PC-3 (cell line): ENCODE measurements around the gene INPPL1. TPM values are rescaled to one million over a fixed set of nuclear protein-coding genes. Genes with fewer than 3 reads are reported as not detected.

Source experiments
- ATAC-seq: fragments of 200-7000 bp; cut with Tn5 transposase; 2 replicates; pipeline ENCODE4 v1.9.1; 2020; ENCODE audit warnings: mild to moderate bottlenecking, moderate library complexity
- BruUV-seq: library from RNA; stranded (reverse); fragments of 400-500 nt; replicated peaks from 2 replicates; lab custom pipeline; 2021; lab: Mats Ljungman, UMichigan
- CTCF ChIA-PET: fragments of 300-600 bp; sonication (Branson Sonifier 250); formaldehyde crosslinking; loops from one replicate; lab custom pipeline; 2022; ENCODE audit warnings: antibody characterized with exemption; lab: Charles Lee
- POLR2A ChIA-PET: fragments of 300-600 bp; sonication (Branson Sonifier 250); formaldehyde crosslinking; loops from one replicate; lab custom pipeline; 2022; ENCODE audit warnings: antibody characterized with exemption; ENCODE audit not compliant: unreplicated experiment; lab: Charles Lee
- DNase-seq: peaks from one replicate; pipeline ENCODE4 v3.0.0-alpha.2; 2015
- H2AFZ ChIP-seq: fragments of 300-600 bp; sonication (generic); 2 replicates; pipeline ENCODE4 v1.6.0; 2016; ENCODE audit warnings: antibody characterized with exemption, low read length
- H3F3A ChIP-seq: fragments of 300-600 bp; sonication (generic); one replicate; pipeline ENCODE4 v1.6.0; 2017; ENCODE audit warnings: antibody characterized with exemption, low read length, control low read depth, mild to moderate bottlenecking; ENCODE audit not compliant: unreplicated experiment
- H3K27ac ChIP-seq: fragments of 300-600 bp; sonication (generic); 2 replicates; pipeline ENCODE4 v1.5.1; 2016; ENCODE audit warnings: mild to moderate bottlenecking, low read length
- H3K27me3 ChIP-seq: fragments of 300-600 bp; sonication (generic); 2 replicates; pipeline ENCODE4 v1.6.1; 2016; ENCODE audit warnings: low read length, mixed read lengths
- H3K36me3 ChIP-seq: fragments of 300-600 bp; sonication (generic); 2 replicates; pipeline ENCODE4 v1.6.1; 2016; ENCODE audit warnings: low read depth, mixed run types, low read length, mixed read lengths
- H3K4me1 ChIP-seq: fragments of 300-600 bp; sonication (generic); 2 replicates; pipeline ENCODE4 v1.5.1; 2016; ENCODE audit warnings: low read length; ENCODE audit not compliant: insufficient read depth
- H3K4me2 ChIP-seq: fragments of 300-600 bp; sonication (generic); 2 replicates; pipeline ENCODE4 v1.6.0; 2016; ENCODE audit warnings: low read length
- H3K4me3 ChIP-seq: fragments of 300-600 bp; sonication (generic); 2 replicates; pipeline ENCODE4 v1.5.1; 2016; ENCODE audit warnings: mild to moderate bottlenecking, low read length, mixed read lengths
- H3K79me2 ChIP-seq: fragments of 300-600 bp; sonication (generic); 2 replicates; pipeline ENCODE4 v1.6.1; 2017; ENCODE audit warnings: low read length, mixed read lengths
- H3K9ac ChIP-seq: fragments of 300-600 bp; sonication (generic); 2 replicates; pipeline ENCODE4 v1.6.0; 2016; ENCODE audit warnings: mild to moderate bottlenecking, low read length
- H3K9me2 ChIP-seq: fragments of 300-600 bp; sonication (generic); replicated peaks from 2 replicates; pipeline ENCODE4 v1.6.1; 2016; ENCODE audit warnings: mixed run types, low read length, mixed read lengths
- H3K9me3 ChIP-seq: fragments of 300-600 bp; sonication (generic); 2 replicates; pipeline ENCODE4 v1.6.1; 2016; ENCODE audit warnings: low read length, mixed read lengths
- H4K20me1 ChIP-seq: fragments of 300-600 bp; sonication (generic); 2 replicates; pipeline ENCODE4 v1.6.1; 2016; ENCODE audit warnings: low read length, mixed read lengths
- EZH2 ChIP-seq: fragments of 300-600 bp; sonication (generic); IDR thresholded peaks from one replicate; pipeline ENCODE4 v1.6.1; 2017; ENCODE audit warnings: antibody characterized with exemption, mild to moderate bottlenecking, low read length; ENCODE audit not compliant: unreplicated experiment
- EZH2phosphoT487 ChIP-seq: fragments of 300-600 bp; sonication (generic); IDR thresholded peaks from 2 replicates; pipeline ENCODE4 v1.6.1; 2018; ENCODE audit warnings: mild to moderate bottlenecking, antibody characterized with exemption, low read length, borderline replicate concordance
- intact Hi-C: fragments of 100-400 bp; cut with micrococcal nuclease; formaldehyde crosslinking; loops from 2 replicates; pipeline ENCODE4 v1.9.0; 2023
- total RNA-seq: library from RNA; depleted of rRNA; stranded (reverse); fragments of >200 nt; gene quantifications from 2 replicates; pipeline ENCODE4 v1.2.3, GENCODE V29; 2014
- TF ChIP-seq, protein P1 (sequence below): fragments of 300-600 bp; sonication (generic); conservative IDR thresholded peaks from 2 replicates; pipeline ENCODE4 v1.5.1; 2017; ENCODE audit warnings: antibody characterized with exemption, low read depth, mild to moderate bottlenecking, low read length

The INPPL1 gene
- total RNA-seq, 1 experiment from 2014 or later: 100 TPM

DNA sequence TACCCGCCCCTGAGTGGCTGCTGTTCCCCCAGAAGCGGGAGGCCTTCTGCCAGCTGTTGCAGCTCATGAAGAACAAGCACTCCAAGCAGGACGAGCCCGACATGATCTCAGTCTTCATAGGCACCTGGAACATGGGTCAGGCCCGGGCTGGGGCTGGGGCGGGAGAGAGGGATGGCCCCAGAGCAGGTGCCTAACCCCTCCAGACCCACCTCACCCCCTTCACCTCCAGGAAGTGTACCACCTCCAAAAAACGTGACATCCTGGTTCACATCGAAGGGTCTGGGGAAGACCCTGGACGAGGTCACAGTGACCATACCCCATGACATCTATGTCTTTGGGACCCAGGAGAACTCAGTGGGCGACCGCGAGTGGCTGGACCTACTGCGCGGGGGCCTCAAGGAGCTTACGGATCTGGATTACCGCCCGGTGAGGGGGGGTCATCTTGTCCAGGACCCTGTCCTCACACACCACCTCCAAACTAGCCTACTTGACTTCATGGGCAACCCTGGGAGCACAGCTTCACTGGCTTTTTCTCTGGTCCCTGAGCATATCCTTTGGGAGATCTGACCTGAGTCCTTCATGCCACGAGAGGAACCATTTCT, 6.3 kb downstream of the INPPL1 start:
- peaks cover under 1% of the 10 kb centered on the region; the same call in 1 of the 2 replicates for H3K4me1 ChIP-seq
- ATAC-seq: no peak
- H4K20me1 ChIP-seq: no peaks in the 10 kb centered on the region
- peaks cover under 1% of the 10 kb centered on the region for H3F3A ChIP-seq
- H2AFZ ChIP-seq: no peak overlapping the region
- DNase-seq: no peak
- peaks cover 55% of the 10 kb centered on the region for H3K36me3 ChIP-seq
- no peak overlapping the region for H3K4me3 ChIP-seq
- H3K4me2 ChIP-seq: no peak overlapping the region
- no peaks in the 10 kb centered on the region for H3K27me3 ChIP-seq
- ChIA-PET CTCF (no interaction called here), POLR2A (no interaction called here)
- no peaks in the 10 kb centered on the region for H3K9me3 ChIP-seq
- peaks cover 19% of the 10 kb centered on the region for H3K79me2 ChIP-seq
- intact Hi-C loops: no loop called here
- H3K9ac ChIP-seq: no peak overlapping the region
- H3K27ac ChIP-seq: no peak overlapping the region
- H3K9me2 ChIP-seq: no peaks in the 10 kb centered on the region
- TF ChIP-seq EZH2phosphoT487 (no peak), EZH2 (no peak)
- TF ChIP-seq, protein P1, sequence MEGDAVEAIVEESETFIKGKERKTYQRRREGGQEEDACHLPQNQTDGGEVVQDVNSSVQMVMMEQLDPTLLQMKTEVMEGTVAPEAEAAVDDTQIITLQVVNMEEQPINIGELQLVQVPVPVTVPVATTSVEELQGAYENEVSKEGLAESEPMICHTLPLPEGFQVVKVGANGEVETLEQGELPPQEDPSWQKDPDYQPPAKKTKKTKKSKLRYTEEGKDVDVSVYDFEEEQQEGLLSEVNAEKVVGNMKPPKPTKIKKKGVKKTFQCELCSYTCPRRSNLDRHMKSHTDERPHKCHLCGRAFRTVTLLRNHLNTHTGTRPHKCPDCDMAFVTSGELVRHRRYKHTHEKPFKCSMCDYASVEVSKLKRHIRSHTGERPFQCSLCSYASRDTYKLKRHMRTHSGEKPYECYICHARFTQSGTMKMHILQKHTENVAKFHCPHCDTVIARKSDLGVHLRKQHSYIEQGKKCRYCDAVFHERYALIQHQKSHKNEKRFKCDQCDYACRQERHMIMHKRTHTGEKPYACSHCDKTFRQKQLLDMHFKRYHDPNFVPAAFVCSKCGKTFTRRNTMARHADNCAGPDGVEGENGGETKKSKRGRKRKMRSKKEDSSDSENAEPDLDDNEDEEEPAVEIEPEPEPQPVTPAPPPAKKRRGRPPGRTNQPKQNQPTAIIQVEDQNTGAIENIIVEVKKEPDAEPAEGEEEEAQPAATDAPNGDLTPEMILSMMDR: no peak
- no TSS peak for BruUV-seq

DNA sequence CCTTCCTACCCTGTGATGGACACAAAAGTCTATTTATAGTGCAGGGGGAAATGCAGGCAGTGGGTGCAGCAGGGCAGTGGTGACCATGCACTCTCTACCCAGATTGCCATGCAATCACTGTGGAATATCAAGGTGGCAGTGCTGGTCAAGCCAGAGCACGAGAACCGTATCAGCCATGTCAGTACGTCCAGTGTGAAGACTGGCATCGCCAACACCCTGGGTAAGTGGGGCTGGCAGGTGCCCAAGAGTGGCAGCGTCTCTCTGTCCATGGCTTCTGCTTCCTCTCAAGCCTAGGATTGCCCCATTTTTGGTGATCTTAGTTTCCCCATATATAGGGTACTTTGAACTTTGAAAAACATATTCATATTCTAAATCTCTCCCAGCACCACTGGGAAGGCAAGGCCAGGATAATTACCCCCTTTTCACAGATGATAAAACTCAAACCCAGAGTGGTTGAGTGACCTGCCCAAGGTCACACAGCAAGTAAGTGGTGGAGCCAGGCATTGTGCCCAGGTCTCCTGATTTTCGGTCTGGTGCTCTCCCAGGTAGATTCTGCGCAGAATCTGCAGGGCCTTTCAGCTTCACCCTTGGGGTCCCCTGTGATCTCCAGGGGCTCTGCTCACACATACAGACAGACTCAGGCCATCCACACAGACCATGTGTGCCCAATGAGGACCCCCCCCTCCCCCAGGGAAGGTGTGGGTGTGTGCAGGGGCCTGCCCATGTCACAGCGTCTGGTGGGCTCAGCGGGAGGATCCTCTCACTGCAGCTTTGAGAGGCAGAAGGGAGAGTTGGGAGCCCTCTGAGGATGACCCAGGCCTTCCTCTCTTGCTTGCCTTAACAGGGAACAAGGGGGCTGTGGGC, 7.1 kb downstream of the INPPL1 start:
- Histone ChIP-seq H3K27ac (no peak overlapping the region), H3K4me3 (no peak overlapping the region), H3K4me1 (no peaks in the 10 kb centered on the region; the same call in 1 of the 2 replicates), H3K27me3 (no peaks in the 10 kb centered on the region), H2AFZ (no peak overlapping the region), H3K9me3 (no peaks in the 10 kb centered on the region), H4K20me1 (no peaks in the 10 kb centered on the region), H3K36me3 (peaks cover 55% of the 10 kb centered on the region), H3K9ac (no peak overlapping the region), H3K9me2 (no peaks in the 10 kb centered on the region), H3K79me2 (peaks cover 11% of the 10 kb centered on the region), H3K4me2 (no peak overlapping the region), H3F3A (peaks cover 8% of the 10 kb centered on the region)
- ChIA-PET CTCF (no interaction called here), POLR2A (no interaction called here)
- DNase-seq: no peak
- BruUV-seq: no TSS peak
- ATAC-seq: no peak
- TF ChIP-seq EZH2phosphoT487: no peak
- no peak for TF ChIP-seq EZH2
- TF ChIP-seq, protein P1: no peak
- intact Hi-C loops: no loop called here
